Fibroblast of pulmonary artery (primary cell): ENCODE measurements around the gene LRTM2.

Experiments used
- DNase-seq: peaks from one replicate; pipeline ENCODE4 v3.0.0-alpha.2; 2010; ENCODE audit warnings: low read depth
- H3K4me3 ChIP-seq: replicated peaks from 2 replicates; pipeline ENCODE4 v1.5.1; 2011; ENCODE audit warnings: low read depth, mild to moderate bottlenecking, control low read depth, low read length, moderate library complexity
- CTCF ChIP-seq: IDR thresholded peaks from 2 replicates; pipeline ENCODE4 v1.5.1; 2011; ENCODE audit warnings: mild to moderate bottlenecking, control low read depth, low read length, inconsistent platforms; ENCODE audit errors: missing control alignments

LRTM2 gene

GRCh38 chr12:1803736-1804135, 16.6 kb upstream of the LRTM2 start:
- no peak for DNase-seq
- TF ChIP-seq CTCF, result no peak
- no peak overlapping the region for H3K4me3 ChIP-seq

GRCh38 chr12:1804545-1805332, 15.6 kb upstream of the LRTM2 start:
- DNase-seq, result peak; percentile 89
- H3K4me3 ChIP-seq, result no peak overlapping the region
- no peak for TF ChIP-seq CTCF

- no peak overlapping the region for H3K4me3 ChIP-seq
- no peak for TF ChIP-seq CTCF
- DNase-seq, result no peak
These were observed 14.8 kb upstream of the LRTM2 start for GRCh38 chr12:1805441-1806081.

- H3K4me3 ChIP-seq, result no peak overlapping the region
- TF ChIP-seq CTCF, result no peak
- no peak for DNase-seq
These were observed 13.9 kb upstream of the LRTM2 start for GRCh38 chr12:1806301-1807086.

GRCh38 chr12:1807087-1807860, 13.1 kb upstream of the LRTM2 start:
- DNase-seq, result no peak
- TF ChIP-seq CTCF, result no peak
- H3K4me3 ChIP-seq, result no peak overlapping the region

- no peak for DNase-seq
- H3K4me3 ChIP-seq, result no peak overlapping the region
- TF ChIP-seq CTCF, result no peak
These were observed 12.1 kb upstream of the LRTM2 start for GRCh38 chr12:1808036-1808797.
